Superior temporal gyrus (tissue), 1 donor: ENCODE data around the gene TSPAN12.
"Not testable (repeated sequence)": the region's sequence is repeated elsewhere in the genome, so short reads cannot be mapped to it uniquely, and the experiment has no call there.

Experiments
- DNase-seq: peaks from one replicate; pipeline ENCODE4 v3.0.0-alpha.2; 2016; ENCODE audit errors: extremely low spot score

TSPAN12 gene, protein sequence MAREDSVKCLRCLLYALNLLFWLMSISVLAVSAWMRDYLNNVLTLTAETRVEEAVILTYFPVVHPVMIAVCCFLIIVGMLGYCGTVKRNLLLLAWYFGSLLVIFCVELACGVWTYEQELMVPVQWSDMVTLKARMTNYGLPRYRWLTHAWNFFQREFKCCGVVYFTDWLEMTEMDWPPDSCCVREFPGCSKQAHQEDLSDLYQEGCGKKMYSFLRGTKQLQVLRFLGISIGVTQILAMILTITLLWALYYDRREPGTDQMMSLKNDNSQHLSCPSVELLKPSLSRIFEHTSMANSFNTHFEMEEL

DNA sequence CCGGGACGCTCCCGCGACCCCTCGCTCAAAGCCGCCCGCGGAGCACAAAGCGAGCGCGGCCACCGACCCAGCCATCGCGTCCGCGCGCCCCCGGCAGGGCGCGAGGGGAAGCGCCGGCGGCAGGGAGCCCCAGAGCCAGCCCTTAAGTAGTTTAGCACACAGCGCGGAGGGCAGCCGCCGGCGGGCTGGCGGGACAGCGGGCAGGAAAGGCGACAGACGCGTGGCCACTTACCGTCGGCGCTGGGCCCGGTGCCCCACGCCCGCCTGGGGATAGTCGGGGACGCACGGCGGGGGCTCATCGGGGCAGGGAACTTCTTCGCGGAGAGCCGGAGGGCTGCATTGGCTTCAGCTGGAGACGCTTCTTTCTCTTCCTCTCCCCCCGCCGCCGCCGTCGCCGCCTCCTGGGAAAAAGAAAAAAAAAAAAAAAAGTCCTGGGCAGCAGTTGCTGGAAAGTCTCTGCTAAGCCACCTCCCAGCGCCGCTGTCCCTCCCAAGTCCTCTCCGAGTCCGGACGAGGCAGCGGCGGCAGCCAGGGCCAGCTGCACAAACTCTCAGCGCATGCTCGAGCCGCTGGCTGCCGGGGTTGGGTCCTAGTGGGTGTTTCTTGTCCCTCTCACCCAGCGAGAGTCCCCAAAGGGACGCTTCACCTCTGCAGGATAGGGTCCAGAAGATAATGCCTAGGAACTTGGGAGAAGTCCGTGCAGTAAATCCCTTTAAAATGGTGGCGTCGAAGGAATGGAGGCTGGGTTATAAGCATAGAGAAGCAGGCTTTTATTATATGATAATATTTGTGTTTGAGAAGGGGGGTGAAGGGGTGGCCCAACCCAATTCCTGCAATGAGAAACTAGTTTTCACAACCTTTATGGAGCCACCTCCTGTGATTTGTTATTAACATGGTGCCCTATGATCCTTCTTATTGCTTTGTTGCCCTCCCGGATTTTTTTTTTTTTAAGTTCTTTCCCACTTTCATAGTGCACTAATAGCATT lies at the start of gene TSPAN12:
TSS of gene TSPAN12 (minus strand) at position 557 of the 986 bp plus-strand sequence. CDS start 1,381 bp downstream, outside the sequence.
- DNase-seq: peak; percentile 38

DNA sequence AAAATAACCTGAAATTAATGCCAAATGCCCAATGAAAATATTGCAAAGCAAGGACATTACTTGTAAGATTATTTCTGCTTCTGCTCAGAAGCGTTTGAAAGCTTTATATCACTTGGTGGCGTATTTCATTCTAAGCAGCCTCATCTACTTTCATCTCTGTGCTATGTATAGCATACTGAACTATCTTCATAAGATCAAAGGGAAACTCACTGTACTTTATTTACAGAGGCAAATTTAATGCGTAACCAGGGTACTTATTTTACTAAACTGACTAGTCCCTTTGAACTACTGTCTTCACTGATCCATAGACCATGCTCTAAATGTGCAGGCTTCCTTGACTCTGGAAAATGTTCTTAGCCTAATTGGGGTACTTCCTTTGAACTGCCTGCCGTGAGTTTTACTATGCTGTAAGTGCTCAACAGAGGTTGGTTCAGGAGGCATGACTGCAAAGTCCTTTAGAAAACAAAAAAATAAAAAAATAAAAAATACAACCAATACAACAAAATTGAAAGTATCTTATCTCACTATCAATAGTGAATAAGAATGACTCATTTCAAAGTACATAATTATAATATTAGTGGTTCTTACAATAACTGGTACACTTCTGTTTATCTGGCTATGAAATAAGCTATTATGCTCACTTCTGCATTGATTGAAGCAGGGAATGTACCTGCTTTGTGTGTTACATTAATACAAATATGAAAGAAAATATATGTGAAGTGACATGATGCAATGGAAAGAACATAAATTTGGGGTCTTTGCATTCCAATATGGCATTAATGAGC lies 41.0 kb upstream of the TSPAN12 start:
- DNase-seq: no peak

DNA sequence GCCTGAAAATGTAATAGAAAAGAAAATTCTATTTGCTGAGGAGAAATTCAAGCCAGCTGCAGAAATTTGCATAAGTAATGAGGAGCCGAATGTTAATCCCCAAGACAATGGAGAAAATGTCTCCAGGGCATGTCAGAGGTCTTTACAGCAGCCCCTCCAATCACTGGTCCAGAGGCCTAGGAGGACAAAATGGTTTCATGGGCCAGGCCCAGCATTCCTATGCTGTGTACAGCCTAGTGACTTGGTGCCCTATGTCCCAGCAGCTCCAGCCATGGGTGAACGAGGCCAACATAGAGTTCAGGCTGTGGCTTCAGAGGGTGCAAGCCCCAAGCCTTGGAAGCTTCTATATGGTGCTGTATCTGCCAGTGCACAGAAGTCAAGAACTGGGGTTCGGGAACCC lies 37.3 kb upstream of the TSPAN12 start:
- DNase-seq: not testable (repeated sequence)

DNA sequence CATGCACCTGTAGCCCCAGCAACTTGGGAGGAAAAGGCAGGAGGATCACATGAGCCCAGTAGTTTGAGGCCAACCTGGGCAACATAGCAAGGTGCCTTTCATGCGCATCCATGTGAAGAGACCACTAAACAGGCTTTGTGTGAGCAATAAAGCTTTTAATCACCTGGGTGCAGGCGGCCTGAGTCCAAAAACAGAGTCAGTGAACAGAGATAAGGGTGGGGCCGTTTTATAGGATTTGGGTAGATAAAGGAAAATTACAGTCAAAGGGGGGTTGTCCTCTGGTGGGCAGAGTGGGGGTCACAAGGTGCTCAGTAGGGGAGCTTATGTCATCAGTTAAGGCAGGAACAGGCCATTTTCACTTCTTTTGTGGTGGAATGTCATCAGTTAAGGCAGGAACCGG lies 27.7 kb upstream of the TSPAN12 start:
- not testable (repeated sequence) for DNase-seq

DNA sequence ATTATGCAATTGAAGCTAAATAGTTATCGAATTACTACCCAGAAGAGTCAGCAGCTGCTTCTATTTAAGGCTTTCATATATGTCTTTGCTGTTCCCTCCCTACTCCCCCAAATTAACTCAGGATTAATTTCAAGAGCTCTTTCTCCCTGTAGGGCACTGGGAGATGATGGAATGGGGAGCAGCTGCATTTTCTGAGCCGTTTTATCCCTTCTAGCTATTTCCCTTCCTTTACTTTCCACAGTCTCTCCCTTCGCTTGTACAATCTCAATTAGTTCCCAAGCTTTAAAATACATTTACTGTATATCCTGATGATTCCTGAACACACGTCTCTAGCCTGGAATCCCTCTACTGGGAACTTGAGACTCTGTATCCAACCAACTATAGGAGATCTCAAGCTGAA lies 19.8 kb upstream of the TSPAN12 start:
- no peak for DNase-seq

DNA sequence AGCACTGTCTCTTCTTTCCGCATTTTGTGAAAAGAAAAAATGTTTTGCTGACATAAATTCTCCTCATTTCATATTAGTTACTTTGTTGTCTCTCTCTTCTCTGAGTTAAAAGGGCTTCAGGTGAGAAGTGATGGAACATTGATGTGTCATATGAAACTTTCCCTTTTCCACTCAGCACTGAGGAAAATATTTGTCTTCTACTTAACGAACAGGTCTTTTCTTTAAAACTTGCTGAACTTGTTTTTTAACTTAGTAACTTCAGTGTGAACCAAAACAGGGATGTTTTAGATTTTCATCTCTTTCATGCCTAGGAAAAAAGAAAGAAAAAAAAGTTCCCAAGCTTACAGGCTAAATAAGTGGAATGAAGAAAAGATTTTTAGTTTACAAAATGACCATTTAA lies 19.0 kb upstream of the TSPAN12 start:
- no peak for DNase-seq

DNA sequence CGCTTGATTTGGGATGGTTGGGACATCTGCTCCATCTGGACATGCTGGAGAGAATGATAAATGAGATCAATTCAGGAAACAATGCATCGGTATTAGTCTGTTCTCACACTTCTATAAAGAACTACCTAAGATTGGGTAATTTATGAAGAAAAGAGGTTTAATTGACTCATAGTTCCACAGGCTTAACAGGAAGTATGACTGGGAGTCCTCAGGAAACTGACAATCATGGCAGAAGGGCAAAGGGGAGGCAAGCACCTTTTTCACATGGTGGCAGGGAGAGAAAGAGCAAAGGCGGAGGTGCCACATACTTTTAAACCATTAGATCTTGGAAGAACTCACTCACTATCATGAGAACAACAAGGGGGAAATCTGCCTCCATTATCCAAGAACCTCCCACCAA lies 16.8 kb upstream of the TSPAN12 start:
- DNase-seq: no peak

DNA sequence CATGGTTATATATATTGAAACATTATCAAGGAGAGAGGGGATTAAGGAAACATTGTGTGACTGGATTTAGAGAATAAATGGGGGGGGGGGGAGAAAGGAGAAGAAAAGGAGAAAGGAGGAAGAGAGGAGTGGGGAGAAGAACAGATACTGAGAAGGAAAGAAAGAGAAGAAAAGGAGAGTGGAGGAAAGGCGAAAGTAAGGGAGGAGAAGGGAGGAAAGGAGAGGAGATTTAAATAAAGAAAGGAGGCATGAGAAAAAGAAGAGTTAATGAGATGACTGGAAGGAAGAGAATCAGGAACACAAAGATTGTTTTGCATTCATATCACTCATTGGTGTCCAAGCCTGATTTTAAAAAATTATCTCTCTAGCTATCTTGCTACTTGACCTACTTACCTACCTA lies 16.1 kb upstream of the TSPAN12 start:
- no peak for DNase-seq

DNA sequence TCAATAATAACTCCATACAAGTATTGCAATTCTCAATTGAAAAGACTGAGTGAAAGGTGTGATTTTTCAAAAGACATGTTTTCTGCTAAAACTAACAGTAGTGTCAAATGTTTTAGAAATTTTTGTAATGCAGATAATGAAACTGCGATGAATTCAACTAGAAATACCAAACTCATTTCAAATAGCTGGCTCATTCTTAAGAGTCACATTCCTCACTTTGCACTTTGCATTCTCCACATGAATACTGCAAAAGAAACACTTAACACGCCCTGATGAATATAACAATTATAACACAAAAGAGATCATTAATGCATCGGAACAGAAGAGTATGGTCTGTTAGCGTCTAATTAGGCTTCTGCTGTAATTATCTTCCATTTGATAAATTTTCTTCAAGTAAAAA lies 15.5 kb upstream of the TSPAN12 start:
- no peak for DNase-seq

DNA sequence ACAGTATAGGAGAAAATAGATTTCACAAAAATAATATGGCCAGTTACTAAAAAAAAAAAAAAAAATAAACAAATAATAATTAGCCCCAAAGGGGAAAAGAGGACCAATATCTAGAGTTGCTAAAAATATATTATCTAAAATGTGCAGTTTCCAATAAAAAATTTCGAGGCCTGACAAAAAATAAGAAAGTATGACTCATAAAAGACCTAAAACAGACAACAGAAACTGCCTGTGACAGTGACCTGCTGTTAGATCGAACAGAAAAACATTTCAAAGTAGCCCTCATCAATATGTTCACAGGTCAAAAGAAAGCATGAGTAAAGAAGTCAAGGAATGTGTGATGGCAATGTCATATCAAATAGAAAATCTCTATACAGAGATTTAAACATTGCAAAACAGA lies 11.8 kb upstream of the TSPAN12 start:
- no peak for DNase-seq

DNA sequence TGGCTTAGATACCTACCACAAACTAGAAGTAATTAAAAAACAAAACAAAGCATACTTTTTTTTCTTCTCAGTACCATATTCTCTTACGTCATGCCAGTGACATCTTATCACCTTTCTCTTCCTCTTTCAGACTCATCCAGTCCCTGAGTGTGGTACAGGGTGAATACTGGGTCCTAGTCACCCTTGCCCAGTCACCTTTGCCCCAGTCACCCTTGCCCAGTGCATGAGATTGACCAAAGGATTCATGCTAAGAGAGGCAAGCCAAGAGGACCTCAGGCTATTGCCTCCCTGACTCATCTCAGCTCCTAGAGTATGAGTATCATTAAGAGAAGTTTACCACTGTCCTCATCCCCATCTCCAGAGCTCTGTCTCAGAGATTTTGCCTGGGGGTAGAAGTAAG lies 10.0 kb upstream of the TSPAN12 start:
- no peak for DNase-seq

DNA sequence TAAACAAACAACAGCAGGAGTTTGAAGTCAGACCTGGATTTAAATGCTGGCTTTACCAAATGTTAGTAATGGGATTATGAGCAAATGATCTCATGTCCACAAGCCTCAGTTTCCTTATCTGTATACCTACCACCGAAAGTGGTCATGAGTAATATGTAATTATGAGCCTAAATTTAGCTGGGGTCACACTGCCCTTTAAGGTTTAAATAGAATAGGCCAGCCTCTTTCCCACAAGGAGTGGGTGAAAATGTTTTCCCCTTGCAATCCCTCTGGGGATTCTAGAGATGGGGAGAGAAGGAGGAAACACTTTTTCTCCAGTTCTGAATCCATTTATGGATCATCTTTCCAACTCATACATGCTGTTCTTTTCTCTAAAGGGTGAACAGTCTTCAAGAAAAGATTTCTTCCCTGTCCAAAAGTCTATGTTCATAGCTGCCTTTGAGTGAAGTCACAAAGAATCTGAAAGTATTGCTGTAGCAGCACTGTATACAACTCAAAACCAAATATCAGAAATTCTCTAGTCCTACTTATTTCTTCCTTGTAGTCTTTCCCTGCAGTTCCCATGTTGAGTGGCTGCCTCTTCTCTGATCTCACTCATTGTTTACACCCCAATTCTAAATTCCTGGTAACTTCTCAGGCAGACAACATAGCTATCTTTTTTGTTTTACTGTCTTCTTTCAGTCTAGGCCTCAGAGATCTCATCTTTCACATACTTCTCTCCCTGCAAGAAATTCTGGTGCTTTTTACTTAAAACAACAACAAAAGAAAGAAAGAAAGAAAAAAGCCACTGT lies 7.4 kb upstream of the TSPAN12 start:
- DNase-seq: no peak

DNA sequence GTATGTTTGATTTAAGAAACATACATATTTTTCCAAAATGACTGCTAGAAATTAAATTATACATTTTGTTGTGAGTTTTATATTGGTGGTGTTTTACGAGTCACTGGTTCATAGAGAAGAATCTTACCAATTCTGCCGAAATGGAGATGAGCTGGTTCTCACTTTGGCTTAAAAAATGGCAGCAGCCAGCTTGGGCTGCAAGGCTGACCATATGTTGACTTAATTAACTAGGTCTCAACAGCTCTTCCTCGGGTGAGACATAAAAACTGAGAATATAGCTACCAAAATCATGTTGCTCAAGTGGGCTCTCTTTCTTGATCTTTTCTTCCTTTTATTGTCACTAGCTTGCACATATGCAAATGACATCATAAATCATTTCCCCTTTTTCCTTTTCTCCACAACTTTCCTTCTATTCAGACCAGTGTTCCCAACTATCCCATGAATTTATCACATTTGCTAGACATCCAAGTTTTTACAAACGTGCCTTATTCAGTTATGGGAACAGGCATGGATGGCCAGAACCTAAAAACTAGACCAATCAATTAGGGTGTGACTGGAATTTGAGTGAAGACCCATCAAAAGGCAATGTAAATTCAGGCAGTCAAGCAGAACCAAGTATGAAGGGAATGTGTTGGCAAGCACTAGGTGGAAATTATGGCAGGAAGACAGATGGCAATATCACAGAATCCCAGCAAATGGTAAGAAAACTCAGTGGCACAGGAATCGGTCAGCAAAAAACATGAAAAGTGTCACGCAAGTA lies 6.4 kb upstream of the TSPAN12 start:
- DNase-seq: no peak

DNA sequence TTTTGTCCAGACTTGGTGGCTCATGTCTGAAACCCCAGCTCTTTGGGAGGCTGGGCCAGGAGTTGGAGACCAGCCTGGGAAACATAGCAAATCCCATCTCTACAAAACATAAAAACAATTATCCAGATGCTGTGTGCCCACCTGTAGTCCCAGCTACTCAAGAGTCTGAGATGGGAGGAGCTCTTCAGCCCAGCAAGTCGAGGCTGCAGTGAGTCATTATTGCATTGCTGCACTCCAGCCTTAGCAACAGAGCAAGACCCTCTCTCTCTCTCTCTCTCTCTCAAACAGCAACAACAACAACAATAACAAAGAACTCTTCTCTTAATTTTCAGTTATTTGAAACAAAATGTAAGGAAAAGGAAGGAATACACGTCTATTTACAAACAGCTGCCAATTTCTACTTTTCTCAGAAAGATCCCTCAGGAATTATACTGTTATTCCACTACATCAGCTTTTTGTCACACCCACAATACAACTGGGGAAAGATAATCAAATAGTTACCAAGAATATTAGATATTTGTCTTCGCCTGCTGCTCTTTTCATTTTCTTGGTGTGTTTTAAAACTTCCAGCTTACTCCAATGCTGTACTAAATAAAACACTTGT lies 5.1 kb upstream of the TSPAN12 start:
- no peak for DNase-seq

DNA sequence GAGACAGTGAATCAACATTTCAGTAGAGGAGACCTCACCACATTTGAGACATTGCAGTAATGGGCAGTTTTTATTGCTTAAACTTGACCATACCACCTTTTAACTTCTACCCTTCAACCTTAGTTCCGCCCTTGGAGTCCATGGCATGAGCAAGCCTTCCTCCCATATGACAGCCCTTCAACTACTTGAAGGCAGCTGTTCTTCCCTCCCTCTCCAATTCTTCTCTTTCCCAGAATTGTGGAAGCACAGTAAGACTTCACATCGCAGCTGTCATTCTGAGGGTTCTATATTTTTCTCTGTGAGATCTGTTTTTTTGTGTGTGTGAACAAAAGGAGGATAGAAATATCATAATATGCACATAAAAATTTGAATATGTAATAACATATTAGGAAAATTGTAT lies 2.2 kb upstream of the TSPAN12 start:
- DNase-seq: no peak

DNA sequence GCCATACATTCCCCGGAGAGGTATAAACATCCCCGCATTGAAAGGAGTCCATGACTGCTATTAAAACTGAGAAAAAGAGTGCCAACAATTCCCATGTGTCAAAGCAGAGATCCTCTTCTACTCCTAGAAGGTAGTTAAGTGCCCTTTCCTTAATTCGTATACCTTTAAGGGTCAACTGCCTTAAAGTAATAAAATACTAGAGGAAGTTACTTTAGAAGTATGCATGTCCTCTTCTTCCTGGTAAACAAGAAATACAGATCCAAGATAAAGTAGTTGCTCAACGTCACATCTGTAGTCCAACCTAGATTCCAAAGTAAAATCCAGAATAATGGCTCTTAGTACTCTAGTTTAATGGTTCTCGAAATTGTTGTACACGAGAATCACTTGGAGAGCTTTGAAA lies 1.5 kb upstream of the TSPAN12 start:
- DNase-seq: no peak

DNA sequence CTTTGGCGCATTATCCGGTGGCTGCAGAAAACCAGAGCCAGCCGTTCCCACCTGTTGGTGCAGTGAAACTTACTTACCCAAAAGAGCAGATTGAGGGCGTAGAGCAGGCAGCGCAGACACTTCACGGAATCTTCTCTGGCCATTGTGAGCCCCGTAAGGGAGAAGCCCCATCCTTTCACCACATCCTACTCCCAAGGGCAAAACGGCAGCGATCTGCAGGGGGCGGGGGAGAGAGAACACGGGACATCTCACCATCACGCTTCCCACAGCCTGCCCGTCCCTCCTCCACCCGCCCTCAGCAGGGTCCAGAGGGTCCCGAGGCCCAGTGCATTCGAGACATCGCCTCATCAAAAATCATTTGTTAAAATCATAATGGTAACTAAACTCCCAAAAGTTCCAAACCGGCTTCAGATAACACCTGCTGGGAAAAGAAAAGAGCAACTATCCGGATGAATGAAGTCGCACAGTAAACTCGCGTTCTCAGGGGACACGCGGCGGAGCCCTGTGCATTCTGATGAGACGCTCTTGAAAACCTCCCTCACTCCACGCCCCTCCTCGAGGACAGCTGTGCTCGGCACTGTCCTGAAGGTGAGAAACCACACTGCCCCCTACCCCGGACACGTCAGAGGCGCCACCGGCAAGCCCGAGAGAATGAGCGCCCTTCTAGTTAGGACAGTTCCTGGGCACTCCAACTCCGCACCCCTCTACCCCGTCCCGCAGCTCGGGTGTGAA lies 1.2 kb downstream of the TSPAN12 start:
- DNase-seq: no peak

DNA sequence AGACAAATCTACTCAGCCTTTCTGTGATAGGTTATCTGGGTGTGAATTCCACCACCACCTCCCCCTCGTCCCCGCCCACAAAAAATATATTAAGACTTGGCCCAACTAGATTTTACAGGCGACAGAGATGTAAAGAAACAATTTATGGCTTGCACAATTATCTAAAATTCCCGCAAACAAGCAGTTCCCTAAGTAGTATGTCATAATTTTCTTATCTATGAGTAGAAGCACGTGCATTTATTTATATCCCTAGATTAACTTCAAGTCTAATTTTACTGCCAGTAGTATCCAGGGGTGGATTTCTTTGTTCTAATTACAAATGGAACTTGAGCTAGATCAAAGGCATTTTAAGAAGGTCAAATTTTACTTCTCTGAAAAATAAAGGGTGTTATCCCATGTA lies 1.7 kb downstream of the TSPAN12 start:
- no peak for DNase-seq

DNA sequence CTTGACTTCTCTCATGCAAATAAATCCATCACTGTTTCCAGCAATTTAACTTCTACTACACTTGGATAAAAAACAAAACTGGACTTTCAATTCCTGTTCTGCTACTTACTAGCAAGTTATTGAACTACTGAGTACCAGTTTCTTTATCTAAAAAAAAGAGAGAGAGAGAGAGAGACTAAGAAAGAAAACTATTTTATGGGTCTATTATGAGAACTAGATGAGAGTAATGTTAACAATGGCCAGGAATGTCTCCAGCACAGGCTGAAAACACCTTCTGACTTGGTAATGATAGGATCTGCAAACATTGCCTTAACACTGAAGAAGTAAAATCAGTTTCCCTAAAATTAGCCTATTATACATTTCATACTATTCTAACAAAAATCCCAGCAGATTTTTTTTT lies 5.2 kb downstream of the TSPAN12 start:
- no peak for DNase-seq
